HS-27A (cell line): ENCODE results near the gene ENPP7.

Source experiments
- DNase-seq: peaks from one replicate; pipeline ENCODE4 v3.0.0-alpha.2; 2012; ENCODE audit warnings: low read depth, missing footprints

ENPP7 gene, protein sequence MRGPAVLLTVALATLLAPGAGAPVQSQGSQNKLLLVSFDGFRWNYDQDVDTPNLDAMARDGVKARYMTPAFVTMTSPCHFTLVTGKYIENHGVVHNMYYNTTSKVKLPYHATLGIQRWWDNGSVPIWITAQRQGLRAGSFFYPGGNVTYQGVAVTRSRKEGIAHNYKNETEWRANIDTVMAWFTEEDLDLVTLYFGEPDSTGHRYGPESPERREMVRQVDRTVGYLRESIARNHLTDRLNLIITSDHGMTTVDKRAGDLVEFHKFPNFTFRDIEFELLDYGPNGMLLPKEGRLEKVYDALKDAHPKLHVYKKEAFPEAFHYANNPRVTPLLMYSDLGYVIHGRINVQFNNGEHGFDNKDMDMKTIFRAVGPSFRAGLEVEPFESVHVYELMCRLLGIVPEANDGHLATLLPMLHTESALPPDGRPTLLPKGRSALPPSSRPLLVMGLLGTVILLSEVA

DNA sequence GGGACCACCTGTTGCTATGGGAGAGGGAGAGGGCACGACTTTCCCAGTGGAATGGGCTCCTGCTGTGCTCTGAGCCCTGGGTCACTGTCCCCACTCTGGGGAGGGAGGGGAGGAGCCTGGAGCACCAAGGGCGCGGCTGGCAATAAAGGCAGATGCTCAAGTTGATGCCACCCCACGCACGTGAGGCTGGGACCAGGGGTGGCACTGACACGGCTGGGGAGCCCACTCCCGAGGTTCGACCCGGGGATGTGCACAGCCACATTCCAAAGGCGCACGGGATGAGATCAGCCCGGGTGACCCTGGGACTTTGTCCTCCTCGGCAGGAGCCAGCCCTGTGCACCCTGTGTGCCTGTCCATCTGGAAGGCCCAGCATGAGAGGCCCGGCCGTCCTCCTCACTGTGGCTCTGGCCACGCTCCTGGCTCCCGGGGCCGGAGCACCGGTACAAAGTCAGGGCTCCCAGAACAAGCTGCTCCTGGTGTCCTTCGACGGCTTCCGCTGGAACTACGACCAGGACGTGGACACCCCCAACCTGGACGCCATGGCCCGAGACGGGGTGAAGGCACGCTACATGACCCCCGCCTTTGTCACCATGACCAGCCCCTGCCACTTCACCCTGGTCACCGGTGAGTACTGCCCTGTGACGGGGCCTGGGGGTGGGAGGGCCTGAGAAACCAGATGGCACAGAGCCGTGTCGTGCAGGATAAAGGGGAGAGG is at the start of gene ENPP7:
TSS of gene ENPP7 (plus strand) at position 175 of the 715 bp plus-strand sequence. CDS start at position 372, 197 bp downstream.
- no peak for DNase-seq

DNA sequence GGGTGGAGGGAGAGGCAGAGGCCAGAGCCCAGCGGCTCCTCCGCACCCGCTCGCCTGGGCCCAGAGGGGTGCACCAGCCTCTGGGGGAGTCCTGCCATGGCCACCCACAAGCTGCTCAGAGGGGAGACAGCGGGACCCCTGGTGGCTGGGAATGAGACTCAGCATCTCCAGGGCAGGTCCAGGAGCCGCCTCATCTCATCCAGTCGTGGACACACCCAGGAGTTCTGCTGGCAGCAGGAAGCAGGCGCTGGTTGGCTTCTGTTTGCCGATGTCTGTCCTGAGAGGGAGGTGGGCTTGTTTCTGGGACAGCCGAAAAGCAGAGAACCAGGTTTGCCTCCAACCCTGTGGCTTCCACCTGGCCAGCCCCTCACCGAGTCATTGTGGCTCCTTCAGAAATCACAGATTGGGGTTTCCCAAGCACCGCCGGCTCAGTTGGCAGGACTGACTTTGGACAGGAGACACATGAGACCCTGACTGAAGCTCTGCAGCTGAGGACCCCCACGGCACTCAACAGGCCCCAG is 49.6 kb upstream of the ENPP7 start:
- no peak for DNase-seq

DNA sequence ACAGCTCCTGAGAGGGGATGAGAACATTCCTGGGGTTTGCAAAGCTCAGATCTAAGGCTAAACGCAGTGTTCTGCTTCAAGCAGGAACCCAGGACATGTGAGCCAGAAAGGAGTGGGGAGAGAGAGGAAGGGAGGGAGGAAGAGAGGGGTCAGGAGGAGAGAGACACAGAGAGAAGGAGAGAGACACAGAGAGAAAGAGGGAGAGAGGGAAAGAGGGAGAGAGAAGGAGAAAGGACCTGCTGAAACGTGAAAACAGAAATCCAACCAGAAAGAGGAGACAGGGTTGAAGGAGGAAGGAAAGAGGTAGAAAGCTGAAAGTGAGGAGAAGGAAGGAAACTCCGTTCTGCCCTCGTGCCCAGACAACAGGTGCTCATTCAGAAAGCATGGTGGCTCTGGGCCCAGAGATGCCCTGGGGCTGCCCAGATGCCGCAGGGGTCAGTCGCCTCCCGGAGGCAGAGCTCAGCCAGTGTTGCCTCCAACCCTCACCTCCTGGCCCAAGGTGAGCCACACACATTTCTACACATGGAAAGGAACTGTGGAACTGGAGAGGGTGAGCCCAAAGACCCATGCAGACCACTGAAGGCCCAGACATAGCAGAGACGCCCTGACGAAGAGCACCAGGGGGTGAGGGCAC is 49.0 kb upstream of the ENPP7 start:
- no peak for DNase-seq

DNA sequence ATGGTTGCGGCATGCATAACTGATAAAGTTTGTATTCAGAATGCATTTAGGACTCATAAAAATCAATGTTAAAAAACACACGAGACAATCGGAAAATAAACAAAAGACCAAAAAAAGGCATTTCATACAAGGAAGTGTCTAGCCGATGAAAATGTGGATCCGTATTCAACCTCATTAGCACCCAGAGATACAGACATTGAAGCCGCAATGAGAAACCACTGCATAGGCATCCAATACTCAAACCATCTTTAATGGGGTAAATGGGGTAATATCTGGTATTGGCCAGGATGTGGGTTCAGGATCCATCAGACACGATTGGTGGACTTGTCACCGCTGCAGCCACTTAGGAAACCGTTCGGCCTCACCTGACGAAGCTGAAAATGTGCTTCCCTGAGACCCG is 47.4 kb upstream of the ENPP7 start:
- no peak for DNase-seq

DNA sequence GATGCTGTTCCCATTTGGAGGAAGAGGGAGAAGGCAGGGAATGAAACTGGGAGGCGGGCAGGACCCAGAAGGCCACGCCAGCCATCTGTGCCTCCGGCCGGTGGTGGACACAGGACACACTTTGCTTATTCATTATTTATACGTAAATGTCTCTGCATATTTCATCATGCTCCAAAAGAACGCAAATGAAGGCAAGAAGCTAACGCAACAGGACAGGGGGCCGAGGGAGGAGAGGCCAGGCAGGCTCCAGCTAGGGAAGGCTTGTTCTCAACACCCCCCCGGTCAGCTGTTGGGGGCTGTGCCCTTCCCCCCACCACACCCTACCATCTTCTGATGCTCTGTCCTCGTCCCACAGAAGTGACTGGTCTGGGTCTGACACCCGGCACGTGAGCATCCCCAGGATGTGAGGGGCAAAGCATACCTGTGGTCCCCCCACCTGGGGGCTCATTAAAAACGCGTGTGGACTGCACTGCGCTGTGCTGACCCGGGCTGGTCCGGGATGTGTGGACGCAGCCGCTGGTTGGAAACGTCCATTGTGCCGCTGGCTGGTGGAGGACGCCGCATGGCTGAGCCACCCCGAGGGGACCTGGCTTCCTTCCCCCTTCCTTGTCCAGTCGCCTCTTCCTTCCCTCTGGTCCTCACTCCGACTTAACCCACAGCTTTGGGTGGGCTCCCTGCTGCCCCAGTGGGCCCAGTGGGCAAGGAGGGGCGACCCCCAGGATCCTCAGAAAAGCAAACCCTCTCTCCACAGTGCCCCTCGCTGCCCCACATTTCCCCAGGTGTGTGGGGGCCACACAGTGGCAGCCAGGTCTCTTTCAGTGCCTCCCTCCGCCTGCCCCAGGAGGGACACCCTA is 46.4 kb upstream of the ENPP7 start:
- DNase-seq: no peak

DNA sequence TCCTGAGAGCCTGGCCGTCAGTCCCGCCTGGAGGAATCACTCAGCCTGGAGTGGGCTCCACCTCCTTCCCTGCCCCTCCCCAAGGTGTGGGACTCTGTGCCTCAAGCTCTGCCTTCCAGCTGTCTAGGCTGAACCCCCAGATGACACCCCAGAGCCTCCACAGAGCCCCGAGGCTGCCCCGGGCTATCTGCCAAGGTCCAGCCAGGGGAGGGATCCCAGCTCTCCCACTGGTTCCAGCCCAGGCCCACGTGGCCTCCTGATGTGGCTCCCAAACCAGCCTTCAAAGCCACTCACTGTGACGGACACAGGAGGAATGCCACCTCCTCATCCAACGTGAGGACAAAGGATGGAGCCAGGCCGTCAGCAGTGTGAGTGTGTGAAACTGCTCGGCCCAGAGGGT is 45.6 kb upstream of the ENPP7 start:
- no peak for DNase-seq

DNA sequence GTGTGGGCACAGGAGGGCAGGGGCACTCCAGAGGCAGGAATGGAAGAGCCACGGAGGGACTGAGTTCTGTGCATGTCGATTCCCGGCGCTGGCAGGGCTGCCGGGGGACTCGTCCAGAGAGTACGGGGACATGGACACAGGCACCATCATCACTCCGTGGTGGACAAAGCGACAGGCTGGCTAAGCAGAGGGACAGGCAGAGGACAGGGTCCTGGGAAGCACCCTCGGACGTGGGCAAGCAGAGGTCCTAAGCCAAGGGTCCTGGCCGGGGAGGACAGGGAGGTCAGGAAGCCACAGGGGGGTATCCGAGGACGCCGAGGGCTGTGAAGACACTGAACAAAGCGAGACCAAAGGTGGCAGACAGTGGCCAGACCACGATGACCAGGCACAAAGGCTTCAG is 44.3 kb upstream of the ENPP7 start:
- DNase-seq: no peak

DNA sequence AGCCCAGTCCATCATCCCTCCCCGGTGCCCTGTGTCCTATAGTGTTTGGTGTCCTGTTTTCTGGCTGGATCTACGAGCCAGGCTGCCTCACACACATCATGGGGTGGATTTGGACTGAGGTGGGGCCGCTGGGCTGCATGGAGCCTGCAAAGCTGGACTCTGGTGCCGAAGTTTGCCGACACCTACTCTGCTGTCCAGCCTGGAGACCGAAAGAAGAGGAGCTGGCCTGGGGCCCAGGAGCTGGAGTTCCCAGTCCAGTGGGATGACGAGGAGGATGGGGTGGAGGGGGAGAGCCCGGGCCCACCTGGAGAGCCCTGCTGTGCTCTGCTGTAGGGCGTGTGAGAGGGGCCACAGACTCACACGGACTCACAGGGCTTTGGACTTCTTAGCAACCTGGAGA is 40.3 kb upstream of the ENPP7 start:
- no peak for DNase-seq

DNA sequence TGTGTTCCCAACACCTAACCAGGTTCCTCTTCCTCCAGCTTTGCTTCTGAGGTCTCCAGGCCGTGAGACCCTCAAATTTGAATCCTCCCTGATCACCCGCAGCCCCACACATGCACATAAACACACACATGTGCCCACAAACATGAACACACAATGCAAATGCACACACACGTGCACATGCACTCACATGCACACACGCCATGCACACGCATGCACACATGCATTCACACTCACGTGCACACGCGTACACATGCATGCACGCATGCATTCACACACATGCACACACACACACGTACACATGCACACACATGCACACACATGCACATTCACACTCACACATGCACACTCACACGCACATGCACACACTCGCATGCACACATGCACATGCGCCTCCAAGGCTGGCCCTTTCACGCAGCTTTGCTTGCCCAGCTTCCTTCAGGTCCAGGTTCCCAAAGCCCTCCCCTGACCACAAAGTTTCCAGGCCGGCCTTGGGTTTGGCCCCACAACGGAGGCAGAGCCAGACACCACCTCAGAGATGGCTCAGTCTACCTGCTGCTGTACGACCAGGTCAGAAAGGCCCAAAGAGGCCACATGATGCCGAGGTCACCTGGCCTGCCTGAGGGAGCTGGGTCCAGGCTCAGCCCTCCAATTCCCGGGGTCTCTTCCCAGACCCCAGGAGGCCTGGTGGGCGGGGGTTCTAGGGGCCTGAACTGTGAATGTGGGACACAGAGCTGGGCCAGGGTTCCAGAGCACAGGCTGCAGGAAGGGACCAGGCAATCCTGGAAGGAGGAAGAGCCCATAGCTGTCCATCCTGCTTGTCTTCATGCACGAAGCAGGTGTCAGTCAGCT is 39.5 kb upstream of the ENPP7 start:
- DNase-seq: no peak

DNA sequence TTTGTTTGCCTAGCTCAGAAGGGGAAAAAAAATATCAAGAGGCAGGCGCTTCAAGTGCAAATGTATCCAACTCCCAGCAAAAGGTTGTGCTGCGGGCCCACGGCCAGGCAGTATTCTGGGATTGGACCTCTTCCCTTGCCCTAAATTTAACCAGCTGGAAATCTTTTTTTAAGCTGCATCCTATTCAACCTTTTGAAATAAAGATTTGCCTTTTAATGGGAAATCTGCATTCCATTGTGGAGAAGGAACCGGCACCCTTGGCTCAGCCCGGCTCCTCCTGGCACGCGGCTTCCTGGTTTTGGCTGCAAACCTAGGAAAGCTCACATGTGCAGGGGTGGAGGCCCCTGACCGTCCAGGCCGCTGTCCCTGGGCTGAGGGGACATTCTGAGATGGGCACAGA is 38.8 kb upstream of the ENPP7 start:
- no peak for DNase-seq

DNA sequence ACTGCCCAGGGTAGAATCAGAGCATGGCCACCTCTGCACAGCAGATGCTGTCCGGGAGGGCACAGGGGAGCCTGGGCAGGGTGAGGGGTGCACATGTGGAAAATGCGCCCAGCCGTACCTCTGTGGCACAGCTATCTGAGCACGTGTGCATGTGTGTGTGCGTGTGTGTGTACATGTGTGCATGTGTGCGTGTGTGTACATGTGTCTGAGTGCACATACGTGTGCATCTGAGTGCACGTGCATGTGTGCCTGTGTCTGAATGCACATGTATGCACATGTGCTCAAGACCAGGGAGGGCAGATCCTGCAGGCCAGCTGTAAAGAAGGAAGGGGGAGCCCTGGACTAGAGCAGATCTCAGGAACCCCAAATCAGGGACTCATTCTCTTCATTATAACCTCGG is 37.3 kb upstream of the ENPP7 start:
- no peak for DNase-seq

DNA sequence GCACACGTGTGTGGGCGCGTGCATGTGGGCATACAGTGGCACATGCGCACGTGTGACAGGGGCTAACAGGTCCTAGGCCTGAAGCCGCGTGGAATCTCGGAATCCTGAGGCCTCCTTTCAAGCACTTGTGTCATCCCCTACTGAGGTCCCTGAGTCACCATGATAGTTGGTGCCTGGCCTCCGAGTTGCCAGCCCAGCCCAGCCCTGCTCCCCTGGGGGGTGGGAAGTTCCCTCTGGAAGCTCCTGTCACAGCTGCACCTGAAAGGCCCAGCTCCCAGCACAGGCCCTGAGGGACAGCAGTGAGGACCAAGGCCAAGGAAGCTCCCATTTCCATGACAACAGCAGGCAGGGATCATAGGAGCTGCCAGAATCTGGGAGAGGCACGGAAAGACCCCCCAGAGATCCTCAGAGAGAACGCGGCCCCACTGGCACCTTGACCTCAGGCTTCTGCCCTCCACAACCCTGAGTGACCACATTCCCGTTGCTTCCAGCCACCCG is 35.4 kb upstream of the ENPP7 start:
- no peak for DNase-seq

DNA sequence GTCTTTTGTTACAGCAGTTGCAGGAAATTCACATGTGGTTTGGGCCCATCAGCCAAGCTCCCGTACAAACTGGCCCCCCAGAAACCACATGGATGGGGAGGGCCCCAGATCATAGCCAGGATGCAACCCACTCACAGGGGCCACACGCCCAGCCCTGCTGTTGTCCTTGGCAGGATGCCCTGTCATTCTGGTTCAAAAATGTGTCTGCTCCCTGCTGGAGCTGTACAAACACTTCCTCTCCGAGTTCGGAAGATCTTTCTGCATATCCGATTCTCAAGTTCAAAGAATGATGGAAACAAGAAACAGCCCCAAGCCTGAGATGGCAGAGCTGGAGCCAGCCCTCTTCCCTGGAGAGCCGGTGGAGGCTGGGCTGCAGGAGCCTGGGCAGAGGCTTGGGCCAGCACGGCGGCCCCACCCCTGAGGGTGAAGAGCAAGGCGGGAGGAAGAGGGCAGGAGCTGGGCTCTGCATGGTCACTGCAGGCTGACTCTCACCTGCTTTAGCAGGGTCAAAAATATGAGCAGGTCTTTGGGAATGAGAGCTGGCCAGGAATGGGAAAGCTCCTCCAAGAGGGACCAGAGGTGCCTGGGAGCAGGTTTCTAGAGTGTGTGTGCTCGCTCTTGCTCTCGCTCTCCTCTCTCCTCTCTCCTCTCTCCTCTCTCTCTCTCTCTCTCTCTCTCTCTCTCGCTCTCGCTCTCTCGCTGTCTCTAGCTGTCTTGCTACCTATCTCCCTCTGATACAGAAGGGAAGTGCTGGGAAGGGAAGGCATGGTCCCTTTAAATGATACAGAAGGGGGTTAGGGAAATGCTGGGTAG is 34.7 kb upstream of the ENPP7 start:
- DNase-seq: no peak

DNA sequence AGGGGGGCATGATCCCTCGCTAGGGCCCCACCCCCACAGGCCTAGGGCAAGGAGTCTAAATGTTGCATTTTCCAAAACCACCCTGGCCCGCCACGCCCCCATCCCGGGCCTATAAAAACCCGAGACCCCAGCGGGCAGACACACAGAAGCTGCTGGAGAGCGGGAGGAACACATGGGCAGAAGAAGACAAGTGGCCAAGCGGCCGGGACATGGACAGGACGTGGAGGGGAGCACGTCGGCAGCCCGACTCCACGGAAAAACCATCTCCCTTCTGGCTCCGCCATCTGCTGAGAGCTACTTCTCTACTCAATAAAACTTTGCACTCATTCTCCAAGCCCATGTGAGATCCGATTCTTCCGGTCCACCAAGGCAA is 34.1 kb upstream of the ENPP7 start:
- DNase-seq: no peak

DNA sequence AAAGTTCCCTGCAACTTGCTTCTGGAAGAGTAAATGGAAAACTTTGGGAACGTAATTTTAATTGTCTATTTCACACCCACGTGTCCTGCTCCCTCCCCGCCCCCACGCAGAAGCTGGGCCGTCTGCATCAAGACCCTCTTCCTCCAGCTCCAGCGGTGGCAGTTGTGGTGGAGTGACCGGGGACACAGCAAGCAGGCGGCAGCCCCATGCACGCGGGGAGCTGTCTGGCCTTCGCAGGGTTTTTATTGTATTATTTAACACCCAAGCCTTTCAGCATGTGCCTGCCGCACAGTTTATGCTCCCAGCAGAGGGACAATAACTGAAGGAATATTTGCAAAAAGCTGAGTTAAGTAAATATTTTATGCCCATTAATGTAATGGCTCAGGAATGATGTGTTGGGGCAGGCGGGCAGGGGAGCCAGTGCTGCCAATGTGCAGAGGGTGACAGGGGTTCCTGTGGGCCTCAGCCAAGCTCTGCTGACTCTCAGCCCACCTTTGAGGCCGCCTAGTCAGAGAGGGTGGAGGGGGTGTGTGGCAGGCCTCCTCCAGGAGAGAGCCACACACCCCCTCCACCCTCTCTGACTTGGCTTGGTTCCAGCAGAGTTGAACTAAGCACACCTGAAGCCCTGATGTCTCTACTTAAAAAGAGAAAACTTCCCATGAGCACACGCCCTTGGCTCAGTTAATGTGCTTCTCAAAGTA is 32.4 kb upstream of the ENPP7 start:
- DNase-seq: no peak

DNA sequence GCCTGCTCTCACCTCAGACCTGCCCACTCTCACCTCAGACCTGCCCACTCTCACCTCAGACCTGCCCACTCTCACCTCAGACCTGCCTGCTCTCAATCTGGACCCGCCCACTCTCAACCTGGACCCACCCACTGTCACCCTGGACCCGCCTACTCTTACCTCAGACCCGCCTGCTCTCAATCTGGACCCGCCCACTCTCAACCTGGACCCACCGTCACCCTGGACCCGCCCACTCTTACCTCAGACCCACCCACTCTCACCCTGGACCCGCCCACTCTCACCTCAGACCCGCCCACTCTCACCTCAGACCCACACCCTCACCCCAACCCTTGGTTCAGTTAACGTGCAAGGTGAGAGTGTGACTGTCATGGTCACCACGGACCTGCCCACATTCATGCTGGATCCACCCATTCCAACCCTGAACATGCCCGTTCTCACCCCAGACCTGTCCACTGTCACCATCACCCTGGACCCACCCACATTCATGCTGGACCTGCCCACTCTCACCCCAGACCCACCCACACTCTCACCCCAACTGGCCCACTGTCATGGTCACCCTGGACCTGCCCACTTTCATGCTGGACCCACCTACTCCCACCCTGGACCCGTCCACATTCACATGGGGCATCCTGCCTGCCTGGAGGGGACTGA is 31.2 kb upstream of the ENPP7 start:
- no peak for DNase-seq

DNA sequence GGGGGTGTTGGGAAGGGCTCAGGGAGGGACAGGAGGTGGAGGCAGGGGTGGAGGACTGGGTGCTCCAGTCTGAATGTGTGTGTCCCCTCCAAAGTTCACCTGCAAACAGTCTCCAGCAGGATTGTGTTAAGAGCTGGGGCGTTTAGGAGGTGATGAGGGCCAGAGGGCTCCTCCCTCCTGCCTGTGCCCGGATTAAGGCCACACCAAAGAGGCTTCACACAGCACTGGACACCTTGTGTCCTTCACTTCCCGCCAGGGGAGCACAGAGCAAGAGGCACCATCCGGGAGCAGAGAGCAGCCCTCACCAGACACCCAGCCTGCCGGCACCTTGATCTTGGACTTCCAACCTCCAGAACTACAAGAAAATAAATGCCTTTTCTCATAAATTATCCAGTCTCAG is 30.2 kb upstream of the ENPP7 start:
- no peak for DNase-seq

DNA sequence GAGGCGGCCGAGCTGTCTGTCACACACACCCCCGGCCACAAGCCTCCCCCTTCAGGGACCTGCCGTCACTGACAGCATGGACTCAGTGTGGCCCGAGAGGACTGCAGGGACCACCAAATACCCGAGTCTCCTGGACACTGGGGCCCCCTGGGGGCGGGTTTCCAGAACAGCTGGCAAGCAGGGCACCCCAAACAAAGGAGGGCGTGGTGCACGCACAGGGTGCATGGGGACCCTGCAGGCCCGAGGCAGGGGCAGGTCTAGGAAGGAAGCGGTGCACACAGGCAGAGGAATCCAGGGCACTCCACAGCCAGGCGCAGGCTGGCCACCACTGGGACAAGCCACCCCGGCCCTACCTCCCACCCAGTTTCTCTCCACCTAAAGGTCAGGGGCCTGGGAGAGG is 28.7 kb upstream of the ENPP7 start:
- DNase-seq: no peak
